CD14-positive monocyte (primary cell): ENCODE measurements around the gene TMEM53. TPM values are rescaled to one million over a fixed set of nuclear protein-coding genes. Genes with fewer than 3 reads are reported as not detected.

Source experiments
- DNase-seq, 3 donors: peaks; one replicate each; pipeline ENCODE4 v3.0.0-alpha.2; 2011 to 2022
- H2AFZ ChIP-seq: 2 replicates; pipeline ENCODE4 v1.6.0; 2012; ENCODE audit warnings: mild to moderate bottlenecking, low read depth, low read length, inconsistent platforms; ENCODE audit not compliant: insufficient read depth, poor library complexity, severe bottlenecking
- H3K27ac ChIP-seq, 2 donors: 1 replicate in 1 of 2; 2 replicates in 1 of 2; pipeline ENCODE4 v1.5.1; 2012 to 2013; ENCODE audit warnings: low read length in 2 of 2, control low read depth in 1 of 2, inconsistent platforms in 1 of 2, low read depth in 1 of 2, mild to moderate bottlenecking in 1 of 2
- H3K27me3 ChIP-seq, 2 donors: one replicate each; pipeline versions ENCODE4 v1.6.0 to v1.6.1; 2011 to 2013; ENCODE audit warnings: low read length in 2 of 2; ENCODE audit not compliant: control insufficient read depth in 2 of 2, insufficient read depth in 2 of 2
- H3K36me3 ChIP-seq, 2 donors: replicated peaks in 1 of 2; 1 replicate in 1 of 2; 2 replicates in 1 of 2; pipeline versions ENCODE4 v1.5.1 to v1.6.1; 2012 to 2013; ENCODE audit warnings: low read length in 2 of 2, control low read depth in 1 of 2, inconsistent platforms in 1 of 2, mild to moderate bottlenecking in 1 of 2; ENCODE audit not compliant: insufficient read depth in 2 of 2, control insufficient read depth in 1 of 2
- H3K4me1 ChIP-seq, 2 donors: 1 replicate in 1 of 2; 2 replicates in 1 of 2; pipeline versions ENCODE4 v1.5.1 to v1.6.1; 2012 to 2013; ENCODE audit warnings: low read length in 2 of 2, control low read depth in 1 of 2, inconsistent platforms in 1 of 2, mild to moderate bottlenecking in 1 of 2, moderate library complexity in 1 of 2; ENCODE audit not compliant: insufficient read depth in 2 of 2, control insufficient read depth in 1 of 2
- H3K4me2 ChIP-seq: replicated peaks from 2 replicates; pipeline ENCODE3; 2012; ENCODE audit warnings: low read length, moderate library complexity, mild to moderate bottlenecking; ENCODE audit not compliant: poor library complexity, severe bottlenecking; ENCODE audit errors: extremely low read depth
- H3K4me3 ChIP-seq, 3 experiments: fragments of 200-600 bp in 1 of 3; sonication (generic) in 1 of 3; replicated peaks in 1 of 3; 1 replicate in 2 of 3; 2 replicates in 1 of 3; pipeline ENCODE4 v1.5.1; 2011 to 2013; ENCODE audit warnings: low read length in 3 of 3, mild to moderate bottlenecking in 3 of 3, control low read depth in 2 of 3, low read depth in 2 of 3, inconsistent platforms in 1 of 3, moderate library complexity in 1 of 3
- H3K79me2 ChIP-seq: 2 replicates; pipeline ENCODE4 v1.6.0; 2012; ENCODE audit warnings: mild to moderate bottlenecking, control low read depth, inconsistent platforms, low read length, moderate library complexity; ENCODE audit not compliant: insufficient read depth
- H3K9ac ChIP-seq: 2 replicates; pipeline ENCODE4 v1.6.0; 2017; ENCODE audit warnings: low read length, mild to moderate bottlenecking; ENCODE audit not compliant: insufficient read depth, poor library complexity, severe bottlenecking
- H3K9me3 ChIP-seq, 2 donors: replicated peaks in 1 of 2; 1 replicate in 1 of 2; 2 replicates in 1 of 2; pipeline versions ENCODE4 v1.5.1 to v1.6.1; 2012 to 2013; ENCODE audit warnings: low read length in 2 of 2, control low read depth in 1 of 2; ENCODE audit not compliant: control insufficient read depth in 1 of 2, insufficient read depth in 1 of 2
- H4K20me1 ChIP-seq: 2 replicates; pipeline ENCODE4 v1.6.0; 2012; ENCODE audit warnings: mild to moderate bottlenecking, low read length, control low read depth, moderate library complexity; ENCODE audit not compliant: insufficient read depth
- H3K27ac Mint-ChIP-seq, 7 donors: one replicate each; pipeline ENCODE4 v1.8.0; 2020; ENCODE audit warnings: mild to moderate bottlenecking in 7 of 7, mixed read lengths in 7 of 7, moderate library complexity in 6 of 7, inconsistent platforms in 2 of 7
- H3K27me3 Mint-ChIP-seq, 3 donors: one replicate each; pipeline ENCODE4 v1.8.0; 2021 to 2022; ENCODE audit warnings: low read depth in 3 of 3, mild to moderate bottlenecking in 3 of 3, mixed read lengths in 3 of 3, moderate library complexity in 3 of 3, inconsistent platforms in 1 of 3
- H3K36me3 Mint-ChIP-seq, 2 donors: one replicate each; pipeline ENCODE4 v1.8.0; 2020; ENCODE audit warnings: mixed read lengths in 2 of 2, inconsistent platforms in 1 of 2, mild to moderate bottlenecking in 1 of 2
- H3K4me1 Mint-ChIP-seq: one replicate; pipeline ENCODE4 v1.8.0; 2020; ENCODE audit warnings: mild to moderate bottlenecking, mixed read lengths
- H3K4me3 Mint-ChIP-seq, 2 donors: one replicate each; pipeline ENCODE4 v1.8.0; 2020; ENCODE audit warnings: mild to moderate bottlenecking in 2 of 2, mixed read lengths in 2 of 2, moderate library complexity in 1 of 2
- H3K9me3 Mint-ChIP-seq, 7 donors: one replicate each; pipeline ENCODE4 v1.8.0; 2020 to 2022; ENCODE audit warnings: mixed read lengths in 7 of 7, mild to moderate bottlenecking in 6 of 7, moderate library complexity in 6 of 7, inconsistent platforms in 2 of 7
- WGBS: methylation state at CpG from one replicate; pipeline ENCODE4 v1.1.5; 2013; ENCODE audit warnings: missing lambda C conversion rate; ENCODE audit not compliant: insufficient coverage; 5-methylcytosine and 5-hydroxymethylcytosine counted together
- intact Hi-C, 2 donors: fragments of 100-400 bp; cut with micrococcal nuclease; formaldehyde crosslinking; loops; one replicate each; pipeline versions ENCODE4 v1.15.0 to v1.15.1; 2023
- polyA plus RNA-seq, 3 donors: library from polyadenylated mRNA; depleted of rRNA in 1 of 3; unstranded in 2 of 3; stranded (reverse) in 1 of 3; fragments of 300-500 nt in 2 of 3; fragments of >200 nt in 1 of 3; fragmentation: Illumina TruSeq in 2 of 3; gene quantifications; 1 replicate in 2 of 3; 2 replicates in 1 of 3; pipeline ENCODE4 v1.2.3, GENCODE V29; 2012 to 2021
- TF ChIP-seq, protein P1 (sequence below): fragments of 200-600 bp; IDR thresholded peaks from one replicate; pipeline ENCODE4 v1.8.0; 2022; ENCODE audit warnings: antibody characterized with exemption, mild to moderate bottlenecking

Gene TMEM53
- polyA plus RNA-seq, 3 donors: 4.8 to 8.8 (median 8.6) TPM

DNA sequence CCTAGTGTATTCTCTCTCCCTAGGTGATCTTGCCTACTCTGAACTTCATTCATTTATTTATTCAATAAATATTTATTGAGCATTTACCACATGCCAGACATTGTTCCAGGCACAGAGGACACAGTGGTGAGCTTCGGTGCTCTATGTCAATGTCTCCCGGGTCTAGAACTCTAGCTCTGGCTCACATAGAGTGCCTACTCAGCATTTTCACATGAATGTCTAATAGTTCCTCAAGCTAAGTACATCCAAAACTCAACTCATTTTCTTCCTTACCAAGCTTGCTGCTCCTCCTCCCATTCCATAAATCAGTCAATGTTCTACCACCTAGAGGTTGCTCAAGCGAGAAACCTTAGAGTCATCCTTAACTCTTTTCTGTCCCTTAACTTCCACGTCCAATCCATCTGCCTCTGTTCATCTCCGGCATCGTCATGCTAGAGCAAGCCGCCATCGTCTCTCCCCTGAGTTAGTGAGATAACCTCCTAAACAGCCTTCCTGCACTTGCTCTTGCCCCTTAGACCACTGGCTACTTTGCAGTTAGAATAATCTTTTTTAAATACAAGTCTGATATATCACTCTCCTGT lies 67.5 kb downstream of the TMEM53 start:
- Histone ChIP-seq H3K4me2 (no peak overlapping the region), H3K4me1 (no peaks in the 10 kb centered on the region)
- intact Hi-C loops: no loop called here

GRCh38 chr1:44605914-44606615 lies 68.2 kb downstream of the TMEM53 start:
- H3K4me1 ChIP-seq: no peaks in the 10 kb centered on the region
- H3K27me3 Mint-ChIP-seq: peaks cover 0 to 3% (median 0%) of the 10 kb centered on the region in 3 donors
- no peak overlapping the region for H3K27ac Mint-ChIP-seq
- H3K4me1 Mint-ChIP-seq: peaks cover 4% of the 10 kb centered on the region
- intact Hi-C loops: no loop called here
- no peak for DNase-seq
- no peaks in the 10 kb centered on the region for H3K9me3 ChIP-seq
- TF ChIP-seq, protein P1, sequence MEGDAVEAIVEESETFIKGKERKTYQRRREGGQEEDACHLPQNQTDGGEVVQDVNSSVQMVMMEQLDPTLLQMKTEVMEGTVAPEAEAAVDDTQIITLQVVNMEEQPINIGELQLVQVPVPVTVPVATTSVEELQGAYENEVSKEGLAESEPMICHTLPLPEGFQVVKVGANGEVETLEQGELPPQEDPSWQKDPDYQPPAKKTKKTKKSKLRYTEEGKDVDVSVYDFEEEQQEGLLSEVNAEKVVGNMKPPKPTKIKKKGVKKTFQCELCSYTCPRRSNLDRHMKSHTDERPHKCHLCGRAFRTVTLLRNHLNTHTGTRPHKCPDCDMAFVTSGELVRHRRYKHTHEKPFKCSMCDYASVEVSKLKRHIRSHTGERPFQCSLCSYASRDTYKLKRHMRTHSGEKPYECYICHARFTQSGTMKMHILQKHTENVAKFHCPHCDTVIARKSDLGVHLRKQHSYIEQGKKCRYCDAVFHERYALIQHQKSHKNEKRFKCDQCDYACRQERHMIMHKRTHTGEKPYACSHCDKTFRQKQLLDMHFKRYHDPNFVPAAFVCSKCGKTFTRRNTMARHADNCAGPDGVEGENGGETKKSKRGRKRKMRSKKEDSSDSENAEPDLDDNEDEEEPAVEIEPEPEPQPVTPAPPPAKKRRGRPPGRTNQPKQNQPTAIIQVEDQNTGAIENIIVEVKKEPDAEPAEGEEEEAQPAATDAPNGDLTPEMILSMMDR: no peak
- peaks cover 0 to 4% (median 0%) of the 10 kb centered on the region in 7 donors for H3K9me3 Mint-ChIP-seq
- no peak overlapping the region for H3K4me3 ChIP-seq
- no peak overlapping the region for H3K4me3 Mint-ChIP-seq
- no peak overlapping the region for H3K27ac ChIP-seq
- H3K79me2 ChIP-seq: no peaks in the 10 kb centered on the region
- H3K4me2 ChIP-seq: no peak overlapping the region
- no peaks in the 10 kb centered on the region for H3K27me3 ChIP-seq
- H3K36me3 Mint-ChIP-seq: no peaks in the 10 kb centered on the region
- H2AFZ ChIP-seq: no peak overlapping the region
- WGBS: 100% methylated on average over 9 of the region's 12 CpGs
- H3K36me3 ChIP-seq: no peaks in the 10 kb centered on the region
- no peak overlapping the region for H3K9ac ChIP-seq
- no peaks in the 10 kb centered on the region for H4K20me1 ChIP-seq

More for the DNA sequence above, 67.5 kb downstream of the TMEM53 start:
- Histone ChIP-seq H3K27ac (no peak overlapping the region), H3K9ac (no peak overlapping the region), H3K4me3 (no peak overlapping the region), H3K9me3 (no peaks in the 10 kb centered on the region), H3K79me2 (no peaks in the 10 kb centered on the region), H3K36me3 (no peaks in the 10 kb centered on the region), H4K20me1 (no peaks in the 10 kb centered on the region), H2AFZ (no peak overlapping the region), H3K27me3 (no peaks in the 10 kb centered on the region)
- Mint-ChIP-seq H3K36me3 (no peaks in the 10 kb centered on the region), H3K9me3 (peaks cover 0 to 4% (median 0%) of the 10 kb centered on the region in 7 donors), H3K4me1 (peaks cover 4% of the 10 kb centered on the region), H3K27me3 (peaks cover 0 to 5% (median 0%) of the 10 kb centered on the region in 3 donors), H3K4me3 (peak overlapping the region in 1 of 2 donors; percentile 7), H3K27ac (peak overlapping the region in 1 of 7 donors; percentile 34)
- TF ChIP-seq, protein P1: no peak
- no peak for DNase-seq
- WGBS: 89% methylated on average over 8 of the region's 8 CpGs
